K562 (cell line): ENCODE measurements around the gene SNX9. TPM values are rescaled to one million over a fixed set of nuclear protein-coding genes. Genes with fewer than 3 reads are reported as not detected.

Experiments used
- ATF1 ChIP-seq, 2 experiments: fragments of 450-650 bp in 1 of 2; IDR thresholded peaks; 2 replicates each; pipeline ENCODE4 v1.6.1; 2016; ENCODE audit warnings: missing compliant biosample characterization in 1 of 2, missing genetic modification characterization in 1 of 2
- BDP1 ChIP-seq: IDR thresholded peaks from 3 replicates; pipeline ENCODE4 v1.6.1; 2011; ENCODE audit not compliant: insufficient read length, insufficient read depth
- FIP1L1 ChIP-seq: fragments of 200-400 bp; formaldehyde crosslinking; IDR thresholded peaks from 2 replicates; pipeline ENCODE4 v1.6.1; 2018; ENCODE audit warnings: mild to moderate bottlenecking, low read depth, low read length; ENCODE audit not compliant: poor library complexity, severe bottlenecking
- FOXK1 ChIP-seq: sonication (generic); formaldehyde crosslinking; IDR thresholded peaks from 2 replicates; pipeline ENCODE4 v1.8.0; 2022; ENCODE audit warnings: missing genetic modification reagents, mild to moderate bottlenecking, borderline replicate concordance
- NR2C1 ChIP-seq, 2 experiments: fragments of 450-650 bp; IDR thresholded peaks; 2 replicates each; pipeline ENCODE4 v1.6.1; 2017; ENCODE audit warnings: mild to moderate bottlenecking in 2 of 2, antibody characterized with exemption in 1 of 2, inconsistent platforms in 1 of 2, missing compliant biosample characterization in 1 of 2, missing genetic modification characterization in 1 of 2
- REST ChIP-seq, 2 experiments: fragments of 450-650 bp; formaldehyde crosslinking in 1 of 2; IDR thresholded peaks; 2 replicates each; pipeline versions ENCODE4 v1.4.0 to v1.6.1; 2014 to 2020; ENCODE audit warnings: mild to moderate bottlenecking in 2 of 2, borderline replicate concordance in 1 of 2, low read depth in 1 of 2
- RFX1 ChIP-seq: fragments of 450-650 bp; IDR thresholded peaks from 2 replicates; pipeline ENCODE4 v1.6.1; 2016; ENCODE audit warnings: mild to moderate bottlenecking, moderate library complexity
- STAG1 ChIP-seq: sonication (generic); formaldehyde crosslinking; IDR thresholded peaks from 2 replicates; pipeline ENCODE4 v1.5.0; 2020; ENCODE audit warnings: missing genetic modification reagents, borderline replicate concordance
- TARDBP ChIP-seq: fragments of 450-650 bp; IDR thresholded peaks from 2 replicates; pipeline ENCODE4 v1.6.1; 2016
- ZBTB33 ChIP-seq: sonication (generic); formaldehyde crosslinking; IDR thresholded peaks from 2 replicates; pipeline ENCODE4 v1.8.1; 2023; ENCODE audit warnings: mild to moderate bottlenecking, missing genetic modification reagents
- polyA plus RNA-seq, 8 experiments: library from polyadenylated mRNA; depleted of rRNA in 4 of 8; stranded (reverse) in 5 of 8; unstranded in 3 of 8; fragments of >200 nt; fragmentation: Nextera tagmentation in 2 of 8; fragmentation: Illumina TruSeq in 1 of 8; extraction: Ambion mirVana in 2 of 8; extraction: Trizol in 1 of 8; gene quantifications; 2 replicates each; pipeline versions ENCODE4 v1.2.1 to v1.2.3, GENCODE V29; 2011 to 2014; ENCODE audit warnings: inconsistent platforms in 1 of 8, missing spikeins in 1 of 8
- total RNA-seq, 7 experiments: library from RNA; depleted of rRNA in 6 of 7; stranded (reverse); fragments of >200 nt in 6 of 7; fragmentation: Illumina TruSeq in 2 of 7; extraction: Trizol in 2 of 7; gene quantifications; 2 replicates each; pipeline versions ENCODE4 v1.2.1 to v1.2.3, GENCODE V29; 2011 to 2021; ENCODE audit warnings: low replicate concordance in 1 of 7
- TF ChIP-seq, protein P1 (sequence below): fragments of 450-650 bp; formaldehyde crosslinking; IDR thresholded peaks from 2 replicates; pipeline ENCODE4 v1.4.0; 2020; ENCODE audit warnings: mild to moderate bottlenecking, mixed read lengths

SNX9 gene
- total and polyA plus RNA-seq, 9 of the 15 experiments (the other 6 are each of a cell fraction or from before 2014, with no cell fraction given), result 6.0 to 81.7 (median 57.1) TPM

- TF ChIP-seq, protein P1, sequence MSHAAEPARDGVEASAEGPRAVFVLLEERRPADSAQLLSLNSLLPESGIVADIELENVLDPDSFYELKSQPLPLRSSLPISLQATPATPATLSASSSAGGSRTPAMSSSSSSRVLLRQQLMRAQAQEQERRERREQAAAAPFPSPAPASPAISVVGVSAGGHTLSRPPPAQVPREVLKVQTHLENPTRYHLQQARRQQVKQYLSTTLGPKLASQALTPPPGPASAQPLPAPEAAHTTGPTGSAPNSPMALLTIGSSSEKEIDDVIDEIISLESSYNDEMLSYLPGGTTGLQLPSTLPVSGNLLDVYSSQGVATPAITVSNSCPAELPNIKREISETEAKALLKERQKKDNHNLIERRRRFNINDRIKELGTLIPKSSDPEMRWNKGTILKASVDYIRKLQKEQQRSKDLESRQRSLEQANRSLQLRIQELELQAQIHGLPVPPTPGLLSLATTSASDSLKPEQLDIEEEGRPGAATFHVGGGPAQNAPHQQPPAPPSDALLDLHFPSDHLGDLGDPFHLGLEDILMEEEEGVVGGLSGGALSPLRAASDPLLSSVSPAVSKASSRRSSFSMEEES, result no peak
- TF ChIP-seq ATF1 (CRISPR knock-in tag; IDR thresholded peaks at IDR 0.05), result no peak
- no peak for TF ChIP-seq ATF1 (tag; IDR thresholded peaks at IDR 0.05)
- no peak for TF ChIP-seq RFX1
- TF ChIP-seq REST (IDR thresholded peaks at IDR 0.05; ENCODE audit: borderline replicate concordance), result no peak
- TF ChIP-seq REST (CRISPR knock-in tag; IDR thresholded peaks at IDR 0.05; ENCODE audit: low read depth), result no peak
- TF ChIP-seq FIP1L1, result no peak
- no peak for TF ChIP-seq BDP1
- TF ChIP-seq ZBTB33, result no peak
- no peak for TF ChIP-seq TARDBP
- TF ChIP-seq NR2C1 (IDR thresholded peaks at IDR 0.05), result no peak
- TF ChIP-seq NR2C1 (tag; IDR thresholded peaks at IDR 0.05), result no peak
- TF ChIP-seq STAG1 (CRISPR knock-in tag), result no peak
- TF ChIP-seq FOXK1 (CRISPR knock-in tag), result no peak
- TF ChIP-seq, all 486 proteins: peak for 0
These were observed 54.1 kb downstream of the SNX9 start (continued) for GRCh38 chr6:157877149-157877548.
